Activated CD8-positive, alpha-beta memory T cell treated with anti-CD3 and anti-CD28 coated beads for 36 hours (primary cell): ENCODE data around the gene TTYH2. TPM values are rescaled to one million over a fixed set of nuclear protein-coding genes. Genes with fewer than 3 reads are reported as not detected.
"Not testable (repeated sequence)": the region's sequence is repeated elsewhere in the genome, so short reads cannot be mapped to it uniquely, and the experiment has no call there.

Experiments
- CTCF ChIA-PET: fragments of 350-600 bp; sonication (Branson Sonifier 250); formaldehyde crosslinking; loops from one replicate; lab custom pipeline; 2021; ENCODE audit warnings: antibody characterized with exemption; lab: Charles Lee
- POLR2A ChIA-PET: fragments of 350-600 bp; sonication (Branson Sonifier 250); formaldehyde crosslinking; loops from one replicate; lab custom pipeline; 2021; ENCODE audit warnings: antibody characterized with exemption; lab: Charles Lee
- total RNA-seq, 2 experiments: library from RNA; stranded (reverse); gene quantifications; one replicate each; pipeline ENCODE4 v1.2.3, GENCODE V29; 2021

The TTYH2 gene
- 10 to 100 TPM; 15.2 to 16.0 TPM for total RNA-seq

- POLR2A ChIA-PET, result interaction anchor here (0.9 kb wide), 1 partner anchor 9 kb away, joined by 6 read pairs; no protein-coding TSS in a partner anchor
- CTCF ChIA-PET, result interaction anchor here (0.6 to 1.4 kb wide), 8 partner anchors 9 to 1258 kb away, joined by 3 to 7 read pairs (median 4); partner anchors contain the start of gene RPL38
These were observed at the start of gene TTYH2 for GRCh38 chr17:74212913-74213791. Gene TTYH2 (plus strand): TSS chr17:74213571. CDS start chr17:74213588, 17 bp downstream.

- POLR2A ChIA-PET, result no interaction called here
- CTCF ChIA-PET, result interaction anchor here (1.3 kb wide), 1 partner anchor 12 kb away, joined by 3 read pairs; no protein-coding TSS in a partner anchor
These were observed 49.5 kb upstream of the TTYH2 start for GRCh38 chr17:74163836-74164235.

- POLR2A ChIA-PET, result no interaction called here
These were observed 48.8 kb upstream of the TTYH2 start for GRCh38 chr17:74164446-74165045.

GRCh38 chr17:74165797-74166365 is 47.5 kb upstream of the TTYH2 start:
- ChIA-PET CTCF (no interaction called here), POLR2A (no interaction called here)

More at GRCh38 chr17:74164446-74165045, 48.8 kb upstream of the TTYH2 start:
- CTCF ChIA-PET, result interaction anchor here (0.6 kb wide), 1 partner anchor 1445 kb away, joined by 4 read pairs; no protein-coding TSS in a partner anchor

- POLR2A ChIA-PET, result no interaction called here
- CTCF ChIA-PET, result no interaction called here
These were observed 42.4 kb upstream of the TTYH2 start for GRCh38 chr17:74170924-74171323.

GRCh38 chr17:74172700-74173099 is 40.7 kb upstream of the TTYH2 start:
- CTCF ChIA-PET, result no interaction called here
- POLR2A ChIA-PET, result no interaction called here

- POLR2A ChIA-PET, result no interaction called here
- CTCF ChIA-PET, result interaction anchor here (0.9 to 2.0 kb wide), 3 partner anchors 13 to 23 kb away, joined by 3 to 6 read pairs (median 3); no protein-coding TSS in a partner anchor
These were observed 36.8 kb upstream of the TTYH2 start for GRCh38 chr17:74176546-74177001.

GRCh38 chr17:74177018-74177450 is 36.3 kb upstream of the TTYH2 start:
- CTCF ChIA-PET, result interaction anchor here (0.9 to 2.0 kb wide), 3 partner anchors 13 to 22 kb away, joined by 3 to 6 read pairs (median 3); no protein-coding TSS in a partner anchor
- POLR2A ChIA-PET, result no interaction called here

- CTCF ChIA-PET, result no interaction called here
- POLR2A ChIA-PET, result no interaction called here
These were observed 33.8 kb upstream of the TTYH2 start for GRCh38 chr17:74179576-74179975.

GRCh38 chr17:74180336-74180735 is 33.0 kb upstream of the TTYH2 start:
- ChIA-PET CTCF (no interaction called here), POLR2A (no interaction called here)

GRCh38 chr17:74181341-74181740 is 32.0 kb upstream of the TTYH2 start:
- POLR2A ChIA-PET, result no interaction called here
- CTCF ChIA-PET, result no interaction called here

GRCh38 chr17:74182041-74182723 is 31.2 kb upstream of the TTYH2 start:
- CTCF ChIA-PET, result no interaction called here

GRCh38 chr17:74183411-74183810 is 30.0 kb upstream of the TTYH2 start:
- CTCF ChIA-PET, result no interaction called here
- POLR2A ChIA-PET, result no interaction called here

More at GRCh38 chr17:74182041-74182723, 31.2 kb upstream of the TTYH2 start:
- POLR2A ChIA-PET, result no interaction called here

- CTCF ChIA-PET, result no interaction called here
These were observed 27.7 kb upstream of the TTYH2 start for GRCh38 chr17:74185571-74186185.

GRCh38 chr17:74186498-74186897 is 26.9 kb upstream of the TTYH2 start:
- POLR2A ChIA-PET, result no interaction called here
- CTCF ChIA-PET, result no interaction called here

More at GRCh38 chr17:74185571-74186185, 27.7 kb upstream of the TTYH2 start:
- POLR2A ChIA-PET, result no interaction called here

GRCh38 chr17:74187761-74188160 is 25.6 kb upstream of the TTYH2 start:
- ChIA-PET POLR2A (no interaction called here), CTCF (interaction anchor here (0.9 kb wide), 1 partner anchor 12 kb away, joined by 3 read pairs; no protein-coding TSS in a partner anchor)

- CTCF ChIA-PET, POLR2A ChIA-PET: not testable (repeated sequence)
These were observed 24.7 kb upstream of the TTYH2 start for GRCh38 chr17:74188687-74189086.

- ChIA-PET POLR2A (no interaction called here), CTCF (interaction anchor here (1.1 to 2.6 kb wide), 2 partner anchors 10 to 13 kb away, joined by 3 to 18 read pairs; no protein-coding TSS in a partner anchor)
These were observed 23.2 kb upstream of the TTYH2 start for GRCh38 chr17:74190154-74190553.
